Measurements from ENCODE around the gene PPFIA4.

PPFIA4 gene

GRCh38 chr1:203039609-203040512, 13.6 kb downstream of the PPFIA4 start:
- H3K4me3 ChIP-seq (ENCODE audit: low read depth, low read length) = no peak overlapping the region

- no peak overlapping the region for H3K4me3 ChIP-seq (ENCODE audit: low read depth, low read length)
Measured at GRCh38 chr1:203040513-203041275, 14.4 kb downstream of the PPFIA4 start.

GRCh38 chr1:203041351-203041932, 15.2 kb downstream of the PPFIA4 start:
- H3K4me3 ChIP-seq (ENCODE audit: low read depth, low read length) = no peak overlapping the region

GRCh38 chr1:203043830-203044545, 17.7 kb downstream of the PPFIA4 start:
- H3K4me3 ChIP-seq (ENCODE audit: low read depth, low read length) = no peak overlapping the region

- no peak overlapping the region for H3K4me3 ChIP-seq (ENCODE audit: low read depth, low read length)
Measured at GRCh38 chr1:203044546-203045250, 18.4 kb downstream of the PPFIA4 start.

- no peak overlapping the region for H3K4me3 ChIP-seq (ENCODE audit: low read depth, low read length)
Measured at GRCh38 chr1:203045336-203045735, 19.0 kb downstream of the PPFIA4 start.

GRCh38 chr1:203045821-203046594, 19.7 kb downstream of the PPFIA4 start:
- H3K4me3 ChIP-seq (ENCODE audit: low read depth, low read length) = no peak overlapping the region

- H3K4me3 ChIP-seq (ENCODE audit: low read depth, low read length) = no peak overlapping the region
Measured at GRCh38 chr1:203046984-203047630, 20.8 kb downstream of the PPFIA4 start.

- H3K4me3 ChIP-seq (ENCODE audit: low read depth, low read length) = no peak overlapping the region
Measured at GRCh38 chr1:203048086-203048485, 21.8 kb downstream of the PPFIA4 start.

GRCh38 chr1:203048555-203049051, 22.3 kb downstream of the PPFIA4 start:
- no peak overlapping the region for H3K4me3 ChIP-seq (ENCODE audit: low read depth, low read length)

- H3K4me3 ChIP-seq (ENCODE audit: low read depth, low read length) = no peak overlapping the region
Measured at GRCh38 chr1:203049077-203049476, 22.8 kb downstream of the PPFIA4 start.

GRCh38 chr1:203049576-203050180, 23.4 kb downstream of the PPFIA4 start:
- H3K4me3 ChIP-seq (ENCODE audit: low read depth, low read length) = no peak overlapping the region

GRCh38 chr1:203050826-203051225, 24.5 kb downstream of the PPFIA4 start:
- H3K4me3 ChIP-seq (ENCODE audit: low read depth, low read length) = no peak overlapping the region

GRCh38 chr1:203051841-203052324, 25.6 kb downstream of the PPFIA4 start:
- no peak overlapping the region for H3K4me3 ChIP-seq (ENCODE audit: low read depth, low read length)

- no peak overlapping the region for H3K4me3 ChIP-seq (ENCODE audit: low read depth, low read length)
Measured at GRCh38 chr1:203052601-203053000, 26.3 kb downstream of the PPFIA4 start.

- no peak overlapping the region for H3K4me3 ChIP-seq (ENCODE audit: low read depth, low read length)
Measured at GRCh38 chr1:203054184-203054583, 27.9 kb downstream of the PPFIA4 start.

GRCh38 chr1:203054642-203055041, 28.4 kb downstream of the PPFIA4 start:
- H3K4me3 ChIP-seq (ENCODE audit: low read depth, low read length) = no peak overlapping the region

GRCh38 chr1:203055161-203055799, 29.0 kb downstream of the PPFIA4 start:
- no peak overlapping the region for H3K4me3 ChIP-seq (ENCODE audit: low read depth, low read length)
